ENCODE data around the gene RC3H2.
"Not testable (repeated sequence)": the region's sequence is repeated elsewhere in the genome, so short reads cannot be mapped to it uniquely, and the experiment has no call there.

Gene RC3H2

DNA sequence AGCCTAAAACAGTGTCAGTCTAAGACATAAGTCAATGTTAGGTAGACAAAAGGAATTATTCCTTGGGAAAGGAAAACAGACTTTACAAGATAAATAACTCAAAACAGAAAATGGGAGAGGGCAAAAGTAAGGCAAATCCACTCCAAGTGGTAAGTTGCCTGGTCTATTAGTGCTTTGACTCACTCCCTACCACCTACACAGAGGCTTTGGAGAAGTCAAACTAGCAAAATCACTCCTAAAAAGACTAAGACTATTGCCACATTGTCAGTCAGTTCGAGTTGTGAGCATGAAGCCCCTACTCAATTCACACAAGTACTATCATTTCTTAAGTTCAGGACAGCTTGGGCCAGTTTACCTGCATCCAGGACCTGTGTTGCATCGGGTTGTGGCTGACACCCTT is 13.2 kb upstream of the RC3H2 start:
- peak in 1 of 2 donors; percentile 58 for DNase-seq

DNA sequence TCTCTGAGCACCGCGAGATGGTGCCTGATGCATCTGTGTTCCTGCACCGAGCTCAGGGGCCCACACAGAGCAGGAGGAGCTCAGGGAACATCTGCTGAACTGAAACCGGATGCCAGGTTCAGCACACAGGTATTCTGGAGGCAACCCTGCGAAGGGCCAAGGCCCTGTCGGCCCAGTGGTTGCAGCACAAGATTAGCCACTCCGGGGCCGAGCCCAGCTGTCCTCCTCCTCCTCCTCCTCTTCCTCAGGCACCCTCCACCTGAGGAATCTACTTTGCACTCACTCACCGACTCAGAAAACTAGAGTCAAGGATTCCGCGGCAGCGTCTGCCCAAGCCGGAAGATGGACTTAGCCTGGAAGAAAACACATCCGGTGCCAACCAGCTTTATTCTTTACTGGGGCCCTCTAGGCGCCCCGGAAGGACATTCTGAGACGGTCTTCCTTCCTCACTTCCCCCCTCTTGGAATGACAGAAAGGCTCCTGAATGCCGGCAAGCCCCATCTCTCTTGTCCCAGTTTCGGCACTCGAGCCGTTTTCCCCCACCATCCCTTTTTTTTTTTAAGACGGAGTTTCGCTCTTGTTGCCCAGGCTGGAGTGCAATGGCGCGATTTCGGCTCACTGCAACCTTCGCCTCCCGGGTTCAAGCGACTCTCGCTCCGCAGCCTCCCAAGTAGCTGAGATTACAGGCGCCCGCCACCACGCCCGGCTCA is 8.0 kb upstream of the RC3H2 start, which contains the start of gene ZBTB6:
ZBTB6 (minus strand) TSS at position 360 of the 710 bp plus-strand sequence. CDS start 1,251 bp downstream, outside the sequence.
- DNase-seq, result peak; percentile 82 to 86

DNA sequence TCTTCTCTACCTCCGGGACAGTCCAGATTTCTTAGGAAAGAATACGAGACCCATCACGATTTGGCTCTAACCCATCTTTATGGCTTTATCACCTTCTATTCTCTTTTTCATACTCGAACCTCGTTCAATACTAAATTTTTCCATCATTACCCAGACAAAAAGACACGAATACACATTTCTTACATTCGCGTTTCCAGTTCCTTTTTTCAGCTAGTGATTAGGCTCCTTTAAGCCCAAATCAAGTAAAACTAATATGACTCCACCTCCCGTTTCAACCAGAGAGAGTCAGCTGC is 7.5 kb upstream of the RC3H2 start:
- peak in 1 of 2 donors; percentile 54 for DNase-seq

DNA sequence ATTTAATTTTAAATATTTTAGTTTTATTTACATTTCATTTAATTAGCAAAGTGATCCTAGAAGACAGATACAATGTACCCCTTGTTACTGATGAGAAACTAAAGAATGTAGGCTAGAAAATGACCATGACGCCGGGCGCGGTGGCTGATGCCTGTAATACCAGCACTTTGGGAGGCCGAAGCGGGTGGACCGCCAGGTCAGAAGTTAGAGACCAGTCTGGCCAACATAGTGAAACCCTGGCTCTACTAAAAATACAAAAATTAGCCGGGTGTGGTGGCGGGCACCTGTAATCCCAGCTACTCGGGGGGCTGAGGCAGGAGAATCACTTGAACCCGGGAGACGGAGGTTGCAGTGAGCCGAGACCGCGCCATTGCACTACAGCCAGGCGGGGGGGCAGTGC is 963 bp upstream of the RC3H2 start:
- DNase-seq, result not testable (repeated sequence)

DNA sequence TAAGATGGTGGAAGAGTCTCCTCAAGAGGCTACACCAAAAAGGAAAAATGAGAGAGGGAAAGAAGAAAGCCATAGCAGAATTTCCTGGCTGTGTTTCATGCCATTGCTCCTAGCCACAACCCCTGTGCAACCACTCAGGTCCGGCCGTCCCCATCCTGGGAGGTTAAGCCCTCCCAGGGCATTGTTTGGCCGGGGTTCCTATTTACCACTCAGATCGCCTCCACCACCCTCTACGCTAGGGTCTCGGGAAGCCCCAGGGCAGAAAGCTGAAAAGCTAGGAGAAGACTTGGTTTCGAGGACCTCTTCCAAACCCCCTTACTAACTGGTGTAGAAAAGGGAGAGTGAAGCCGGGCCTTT is 715 bp downstream of the RC3H2 start:
- peak; percentile 17 to 39 for DNase-seq

DNA sequence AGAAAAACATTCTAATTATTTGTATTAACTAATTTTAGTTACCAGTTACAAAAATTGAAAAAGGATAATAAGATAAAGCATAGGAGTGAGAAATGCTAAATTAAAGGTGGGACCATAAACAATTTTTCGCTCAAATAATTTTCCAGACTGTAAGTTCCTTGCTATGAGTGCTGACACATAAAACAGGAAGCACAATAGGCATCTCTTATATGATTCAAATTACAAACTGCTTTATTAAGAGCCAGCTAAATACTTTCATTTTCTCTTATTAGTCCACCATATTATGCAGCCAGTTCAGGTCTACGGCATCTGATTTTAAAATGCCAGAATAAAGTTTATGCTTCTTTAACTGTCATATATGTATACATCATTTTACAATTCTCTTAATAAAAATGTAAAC is 4.4 kb downstream of the RC3H2 start:
- DNase-seq, result peak; percentile 28 to 75

DNA sequence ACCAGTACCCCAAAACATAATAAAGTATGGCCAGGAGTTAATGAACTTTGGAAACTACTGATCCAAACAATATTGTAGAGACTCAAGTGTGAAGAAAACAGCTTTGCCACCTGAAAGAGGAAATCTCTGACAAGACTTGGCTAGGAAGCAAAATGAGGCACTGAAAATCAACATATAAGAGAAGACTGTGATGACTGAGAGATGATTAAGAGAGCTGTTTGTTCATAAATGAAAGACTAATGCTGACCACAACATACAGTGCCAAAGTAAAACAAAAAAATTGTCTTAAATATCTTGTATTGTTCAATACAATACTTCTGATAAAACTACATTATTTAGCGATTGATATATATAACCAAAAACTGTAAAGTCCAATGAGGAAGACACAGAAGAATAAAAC is 7.2 kb downstream of the RC3H2 start:
- no peak for DNase-seq

DNA sequence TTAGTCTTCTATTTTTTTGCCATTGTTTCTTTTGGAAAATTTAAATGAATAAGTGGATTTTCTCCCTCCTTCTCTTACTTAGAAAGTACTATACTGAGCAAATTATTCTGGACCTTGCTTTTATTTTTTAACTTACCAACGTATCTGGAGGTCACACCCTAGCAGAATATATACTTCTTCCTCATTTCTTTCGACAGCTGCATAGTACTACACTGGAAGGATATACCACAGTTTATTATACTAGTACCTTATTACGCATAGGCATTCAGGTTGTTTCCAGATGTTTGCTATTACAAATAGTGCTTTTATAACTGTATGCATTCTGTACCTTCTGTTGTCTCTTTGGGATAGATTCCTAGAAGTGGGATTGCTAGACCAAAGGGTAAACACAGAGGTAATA is 16.7 kb downstream of the RC3H2 start:
- DNase-seq, result no peak

DNA sequence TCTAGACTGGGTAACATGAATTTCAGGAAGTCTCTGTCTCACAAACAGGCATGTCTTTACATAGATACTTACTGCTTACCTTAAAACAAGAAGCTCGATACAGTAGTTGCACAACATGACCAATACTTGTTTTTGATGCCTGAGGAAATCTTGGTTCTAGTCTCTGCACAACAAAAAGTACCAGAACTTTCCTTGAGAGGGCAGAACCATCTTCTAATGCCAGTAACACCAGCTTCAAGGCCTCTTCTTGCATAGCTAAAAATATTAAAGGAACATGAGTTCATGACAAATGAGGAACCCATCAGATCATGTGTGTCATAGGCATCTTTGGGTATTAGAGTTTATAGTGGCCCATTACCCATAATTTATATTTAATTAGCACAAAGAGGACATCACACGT is 22.0 kb downstream of the RC3H2 start:
- peak; percentile 18 to 33 for DNase-seq

DNA sequence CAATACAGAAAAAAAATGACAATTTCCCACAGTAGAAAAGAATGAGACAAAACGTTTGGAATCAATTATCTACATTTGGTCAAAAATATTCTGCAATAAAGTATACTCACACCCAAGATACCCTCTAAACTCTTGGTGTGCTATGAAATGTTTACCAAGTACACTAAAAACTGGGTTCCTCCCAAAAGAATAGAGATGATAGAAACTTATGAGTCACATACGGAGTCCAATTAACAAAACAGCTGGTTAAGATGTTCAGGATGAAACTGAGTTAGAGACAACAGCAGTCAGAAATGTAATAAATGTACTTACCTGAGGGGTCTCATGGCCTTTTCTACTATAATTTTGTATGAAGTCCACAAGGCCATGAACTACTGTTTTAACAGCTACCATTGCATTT is 25.7 kb downstream of the RC3H2 start:
- no peak for DNase-seq

DNA sequence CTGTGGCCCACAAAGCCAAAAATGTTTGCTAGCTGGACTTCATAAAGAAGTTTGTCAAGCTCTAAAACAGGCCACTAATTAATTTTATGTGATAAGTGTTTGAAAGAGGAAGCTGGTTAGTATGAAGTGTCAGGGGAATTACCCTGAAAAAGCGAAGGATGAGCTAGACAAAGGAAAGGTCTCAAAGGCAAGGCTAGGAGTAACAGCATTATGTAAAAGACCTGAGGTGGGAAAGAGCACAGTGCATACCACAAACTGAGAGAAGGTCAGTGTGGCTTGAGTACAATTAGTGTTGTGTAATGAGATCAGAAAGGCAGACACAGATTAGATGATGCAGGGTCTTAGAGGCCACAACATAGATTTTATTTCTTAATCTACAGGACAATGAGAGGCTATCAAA is 29.6 kb downstream of the RC3H2 start:
- no peak for DNase-seq

DNA sequence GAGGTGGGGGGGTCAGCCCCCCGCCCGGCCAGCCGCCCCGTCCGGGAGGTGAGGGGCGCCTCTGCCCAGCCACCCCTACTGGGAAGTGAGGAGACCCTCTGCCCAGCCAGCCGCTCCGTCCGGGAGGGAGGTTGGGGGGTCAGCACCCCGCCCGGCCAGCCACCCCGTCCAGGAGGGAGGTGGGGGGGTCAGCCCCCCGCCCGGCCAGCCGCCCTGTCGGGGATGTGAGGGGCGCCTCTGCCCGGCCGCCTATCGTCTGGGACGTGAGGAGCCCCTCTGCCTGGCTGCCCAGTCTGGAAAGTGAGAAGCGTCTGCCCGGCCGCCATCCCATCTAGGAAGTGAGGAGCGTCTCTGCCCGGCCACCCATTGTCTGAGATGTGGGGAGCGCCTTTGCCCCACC is 37.9 kb downstream of the RC3H2 start:
- DNase-seq, result not testable (repeated sequence)

DNA sequence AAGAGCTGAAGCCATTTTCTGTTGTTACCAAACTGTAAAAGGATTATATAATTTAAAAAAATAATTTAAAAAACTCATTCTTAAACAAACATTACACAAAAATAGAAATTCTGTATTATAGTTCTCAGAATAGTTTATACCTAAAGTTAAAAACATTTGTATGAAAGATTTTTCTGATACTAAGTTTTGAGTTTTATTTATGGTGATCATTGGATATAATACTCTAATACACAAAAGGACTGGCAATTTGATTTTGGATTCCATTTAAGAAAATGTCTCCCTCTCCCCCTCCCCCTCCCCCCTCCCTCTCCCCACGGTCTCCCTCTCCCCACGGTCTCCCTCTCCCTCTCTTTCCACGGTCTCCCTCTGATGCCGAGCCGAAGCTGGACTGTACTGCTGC is 39.1 kb downstream of the RC3H2 start:
- DNase-seq, result no peak

DNA sequence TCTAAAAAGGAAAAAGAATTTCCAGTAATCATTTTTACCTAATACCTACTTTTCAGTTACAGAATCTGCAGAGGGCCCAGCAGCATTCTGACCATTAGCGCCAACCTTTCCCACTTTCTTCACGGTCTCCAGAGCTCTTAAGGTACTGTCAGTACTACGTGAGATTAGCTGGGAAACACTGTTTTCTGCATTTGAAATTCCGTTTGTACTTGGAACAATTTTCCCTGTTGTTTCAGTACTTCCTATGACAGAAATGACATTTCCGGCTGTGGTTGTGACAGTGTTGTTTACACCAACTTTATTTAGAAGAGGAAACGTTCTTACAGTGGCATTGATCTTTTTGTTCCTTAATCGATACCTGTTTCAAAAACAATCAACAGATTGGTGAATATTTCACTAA is 39.9 kb downstream of the RC3H2 start:
- DNase-seq, result no peak

DNA sequence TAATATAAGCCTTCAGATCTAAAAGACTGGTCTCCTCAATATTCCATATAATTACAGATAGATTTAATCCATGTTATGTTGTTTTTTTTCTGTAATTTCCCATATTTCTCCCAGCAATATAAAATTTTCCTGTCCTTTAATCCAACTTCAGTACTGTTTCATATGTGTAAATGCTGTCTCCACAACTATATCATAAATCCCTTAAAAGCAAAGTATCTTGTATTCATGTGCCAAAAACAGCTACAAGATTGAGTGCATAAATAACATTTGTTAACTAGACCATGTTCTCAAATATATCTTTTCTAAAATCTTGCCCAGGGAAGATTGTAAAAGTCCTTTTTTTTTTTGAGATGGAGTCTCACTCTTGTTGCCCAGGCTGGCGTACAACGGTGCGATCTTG is 41.8 kb downstream of the RC3H2 start:
- DNase-seq, result no peak

DNA sequence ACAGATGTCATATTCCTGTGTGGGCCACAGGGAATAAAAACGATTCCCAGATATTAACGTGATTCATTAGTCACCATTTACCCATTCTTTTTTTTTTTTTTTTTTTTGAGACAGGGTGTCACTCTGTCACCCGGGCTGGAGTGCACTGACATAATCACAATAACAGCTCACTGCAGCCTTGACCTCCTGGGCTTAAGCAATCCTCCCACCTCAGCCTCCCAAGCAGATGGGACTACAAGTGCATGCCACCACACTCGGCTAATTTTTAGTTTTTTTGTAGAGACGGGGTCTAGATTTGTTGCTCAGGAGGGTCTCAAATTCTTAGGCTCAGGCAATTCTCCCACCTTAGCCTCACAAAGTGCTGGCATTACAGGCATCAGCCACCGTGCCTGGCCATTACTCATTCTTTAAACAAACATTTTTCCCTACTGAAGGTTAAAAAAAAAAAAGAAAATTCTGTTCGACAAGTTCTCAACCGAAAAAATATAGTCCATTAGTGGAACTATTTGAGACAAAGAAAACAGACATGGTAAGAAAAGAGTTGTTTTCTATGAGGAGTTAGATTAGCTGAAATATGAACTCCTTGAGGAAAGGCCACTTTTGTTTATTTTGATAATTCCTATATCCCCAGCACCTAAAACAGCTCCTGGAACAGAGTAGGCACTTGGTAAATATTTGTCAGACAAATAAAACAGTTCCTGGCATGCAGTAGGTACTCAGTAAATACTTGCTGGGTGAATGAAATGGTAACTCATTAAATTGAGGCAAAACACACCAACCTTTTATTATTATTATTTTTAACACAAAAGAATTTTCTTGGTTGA is 44.6 kb downstream of the RC3H2 start:
- no peak for DNase-seq

DNA sequence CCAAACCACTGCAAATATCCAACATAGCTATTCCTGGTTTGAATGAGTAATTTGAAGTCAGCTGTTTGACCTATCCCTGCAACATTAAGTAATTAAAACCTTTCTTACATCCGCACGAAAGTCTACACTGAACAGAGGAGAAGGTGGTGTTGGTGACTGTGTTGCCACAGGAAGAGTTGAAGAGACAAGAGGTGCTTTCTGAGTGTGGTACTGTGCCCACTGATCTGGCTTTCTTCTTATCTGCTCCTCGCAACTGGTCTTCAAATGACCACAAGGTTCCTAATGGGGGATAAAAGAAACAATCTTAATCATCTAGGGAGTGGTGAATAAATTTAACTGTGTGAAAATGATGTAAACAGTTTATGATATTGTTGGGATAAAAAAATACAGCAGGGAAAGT is 47.3 kb downstream of the RC3H2 start:
- no peak for DNase-seq

DNA sequence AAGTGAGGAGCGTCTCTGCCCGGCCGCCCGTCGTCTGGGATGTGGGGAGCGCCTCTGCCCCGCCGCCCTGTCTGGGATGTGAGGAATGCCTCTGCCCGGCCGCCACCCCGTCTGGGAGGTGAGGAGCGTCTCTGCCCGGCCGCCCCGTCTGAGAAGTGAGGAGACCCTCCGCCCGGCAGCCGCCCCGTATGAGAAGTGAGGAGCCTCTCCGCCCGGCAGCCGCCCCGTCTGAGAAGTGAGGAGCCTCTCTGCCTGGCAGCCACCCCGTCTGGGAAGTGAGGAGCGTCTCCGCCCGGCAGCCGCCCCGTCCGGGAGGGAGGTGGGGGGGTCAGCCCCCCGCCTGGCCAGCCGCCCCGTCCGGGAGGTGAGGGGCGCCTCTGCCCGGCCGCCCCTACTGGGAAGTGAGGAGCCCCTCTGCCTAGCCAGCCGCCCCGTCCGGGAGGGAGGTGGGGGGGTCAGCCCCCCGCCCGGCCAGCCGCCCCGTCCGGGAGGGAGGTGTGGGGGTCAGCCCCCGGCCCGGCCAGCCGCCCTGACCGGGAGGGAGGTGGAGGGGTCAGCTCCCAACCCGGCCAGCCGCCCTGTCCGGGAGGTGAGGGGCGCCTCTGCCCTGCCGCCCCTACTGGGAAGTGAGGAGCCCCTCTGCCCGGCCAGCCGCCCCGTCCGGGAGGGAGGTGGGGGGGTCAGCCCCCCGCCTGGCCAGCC is 52.9 kb downstream of the RC3H2 start:
- DNase-seq, result not testable (repeated sequence)

DNA sequence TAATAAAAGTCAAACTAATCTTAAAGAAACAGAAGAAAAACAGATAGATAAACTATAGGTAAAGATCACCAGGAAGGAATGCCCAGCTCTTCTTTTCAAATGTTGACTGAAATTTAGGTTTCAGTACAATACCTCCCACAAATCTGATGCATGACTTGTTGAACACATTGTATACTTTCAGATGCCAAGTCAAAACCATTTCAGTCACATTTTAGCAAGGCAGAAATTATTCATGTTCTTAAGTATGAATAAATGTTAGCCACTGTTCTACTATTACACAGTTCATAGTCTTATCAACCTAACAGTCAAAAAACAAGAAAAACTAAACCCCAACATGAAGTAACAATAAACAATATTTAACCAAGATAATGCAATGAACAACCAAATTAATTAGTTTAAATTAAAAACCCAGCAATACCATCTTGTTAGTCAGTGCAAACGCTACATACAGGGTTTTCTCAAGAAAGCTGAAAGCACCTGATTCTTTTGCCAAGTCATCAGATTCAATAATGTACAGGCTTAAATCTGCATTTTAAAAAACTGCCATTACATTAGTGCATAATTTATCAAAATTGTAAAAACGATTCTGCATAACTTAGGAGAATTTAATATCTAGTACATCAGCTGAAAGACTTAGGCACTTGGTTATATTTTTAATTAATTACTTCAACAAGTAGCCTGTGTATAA is 56.8 kb downstream of the RC3H2 start:
- DNase-seq, result no peak

DNA sequence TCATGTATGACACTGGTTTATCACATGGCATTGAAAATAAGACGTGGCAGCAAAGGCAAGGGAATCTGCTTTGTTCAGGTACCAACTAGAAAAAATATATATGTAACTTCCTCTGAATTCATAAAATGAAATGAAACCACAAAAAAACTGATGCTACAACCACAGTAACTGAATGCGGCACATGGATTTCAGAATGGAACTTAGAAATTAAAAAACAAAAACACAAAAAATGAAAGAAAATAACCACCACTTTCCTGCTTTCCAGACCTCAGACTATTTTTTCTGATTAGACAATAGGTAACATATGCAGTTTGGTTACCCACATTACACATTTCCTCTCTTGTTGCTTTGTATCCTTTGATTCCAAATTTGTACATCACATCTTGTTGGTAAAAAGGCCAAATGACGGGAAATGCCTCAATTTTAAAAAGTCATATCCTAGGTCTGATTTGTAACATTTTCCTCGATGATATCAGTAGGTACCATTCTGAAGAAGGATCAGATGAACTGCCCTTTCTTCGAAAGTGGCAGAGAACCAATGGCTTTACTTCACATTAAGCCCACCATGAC is 58.7 kb downstream of the RC3H2 start:
- no peak for DNase-seq

DNA sequence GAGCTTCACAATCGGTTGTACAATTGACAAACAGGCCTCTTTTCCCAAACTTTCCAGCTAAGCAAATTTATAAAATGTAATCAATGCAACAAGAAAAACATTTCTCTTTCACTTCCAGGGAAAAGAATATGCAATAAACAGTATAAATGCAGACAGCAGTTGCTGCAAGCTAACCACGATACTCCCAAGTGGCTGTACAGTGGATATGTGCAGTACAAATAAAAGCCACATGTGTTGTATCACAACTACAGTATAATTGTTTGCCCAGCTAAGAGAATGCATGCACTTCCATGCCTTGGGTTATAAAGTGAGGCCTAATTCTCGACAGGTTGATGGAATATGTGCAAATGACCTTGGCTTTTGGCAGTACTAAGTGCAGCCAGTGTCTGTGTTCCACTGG is 60.0 kb downstream of the RC3H2 start:
- no peak for DNase-seq

DNA sequence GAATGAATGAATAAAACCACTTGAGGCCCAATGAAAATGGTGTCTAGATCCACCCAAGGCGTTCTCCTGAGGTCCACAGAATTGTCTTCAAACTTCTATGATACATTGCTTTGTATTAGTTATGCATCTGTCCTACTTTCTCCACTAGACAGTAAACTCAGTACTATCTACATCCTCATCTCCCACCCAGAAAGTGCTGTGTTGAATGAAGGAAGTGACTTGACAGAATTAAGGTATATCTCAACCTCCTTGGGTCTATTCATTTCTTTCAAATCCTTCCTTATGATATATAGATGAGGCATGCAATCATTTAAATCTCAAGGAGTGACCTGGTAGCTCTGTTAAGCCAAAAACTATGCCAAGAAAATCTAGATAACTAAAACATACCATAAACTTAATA is 61.0 kb downstream of the RC3H2 start:
- no peak for DNase-seq

DNA sequence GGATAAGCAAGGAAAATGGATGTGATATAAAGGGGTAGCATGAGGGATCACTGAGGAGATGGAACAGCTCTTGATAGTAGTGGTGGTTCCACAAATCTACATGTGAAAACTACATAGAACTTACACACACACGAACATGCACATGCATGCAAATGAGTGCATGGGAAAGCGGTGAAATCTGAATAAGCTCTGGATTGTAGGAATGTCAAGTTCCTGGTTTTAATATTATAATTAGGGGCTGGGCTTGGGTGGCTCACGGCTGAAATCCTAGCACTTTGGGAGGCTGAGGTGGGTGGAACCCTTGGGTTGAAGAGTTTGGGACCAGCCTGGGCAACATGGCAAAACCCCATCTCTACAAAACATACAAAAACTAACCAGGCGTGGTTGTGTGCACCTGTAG is 63.7 kb downstream of the RC3H2 start:
- DNase-seq, result no peak
